ENCODE results near the gene MGAT4C. TPM values are rescaled to one million over a fixed set of nuclear protein-coding genes. Genes with fewer than 3 reads are reported as not detected.

The MGAT4C gene
- total and polyA plus RNA-seq, 11 donors, result 0.13 to 15.5 (median 4.6) TPM

- WGBS, 4 donors, result 68 to 82% (median 80%) methylated on average over 1 of the region's 1 CpG
- no peaks in the 10 kb centered on the region for H3K9me3 ChIP-seq
- TF ChIP-seq CTCF (IDR thresholded peaks at IDR 0.05), result no peak
- no peak for TF ChIP-seq POLR2A (IDR thresholded peaks at IDR 0.05)
- H3K27ac ChIP-seq, result no peak overlapping the region
- intact Hi-C loops (cut with DNase I), result no loop called here
- H3K4me1 ChIP-seq, result no peaks in the 10 kb centered on the region
- H3K36me3 ChIP-seq, result no peaks in the 10 kb centered on the region
- H3K27me3 ChIP-seq, result no peaks in the 10 kb centered on the region
- DNase-seq, result no peak
- H3K4me3 ChIP-seq, result no peak overlapping the region
- no peak for ATAC-seq
Measured at GRCh38 chr12:85975716-85976115, 280.5 kb downstream of the MGAT4C start.

GRCh38 chr12:85971800-85972199 lies 284.4 kb downstream of the MGAT4C start:
- H3K36me3 ChIP-seq, result no peaks in the 10 kb centered on the region
- intact Hi-C loops (cut with DNase I), result no loop called here
- DNase-seq (no peak), ATAC-seq (no peak)
- H3K27me3 ChIP-seq, result no peaks in the 10 kb centered on the region
- TF ChIP-seq CTCF (IDR thresholded peaks at IDR 0.05) (peak in 1 of 12 donors; percentile 9), POLR2A (IDR thresholded peaks at IDR 0.05) (no peak)
- H3K27ac ChIP-seq, result no peak overlapping the region
- no peaks in the 10 kb centered on the region for H3K4me1 ChIP-seq
- H3K9me3 ChIP-seq, result no peaks in the 10 kb centered on the region
- H3K4me3 ChIP-seq, result no peak overlapping the region

GRCh38 chr12:85968606-85969005 lies 287.6 kb downstream of the MGAT4C start:
- H3K36me3 ChIP-seq, result no peaks in the 10 kb centered on the region
- intact Hi-C loops (cut with DNase I), result no loop called here
- H3K4me3 ChIP-seq, result no peak overlapping the region
- H3K4me1 ChIP-seq, result no peaks in the 10 kb centered on the region
- no peak for TF ChIP-seq POLR2A (IDR thresholded peaks at IDR 0.05)
- no peak for TF ChIP-seq CTCF (IDR thresholded peaks at IDR 0.05)
- DNase-seq (no peak), ATAC-seq (no peak)
- H3K9me3 ChIP-seq, result no peaks in the 10 kb centered on the region
- H3K27ac ChIP-seq, result no peak overlapping the region
- no peaks in the 10 kb centered on the region for H3K27me3 ChIP-seq
- 34 to 53% (median 40%) methylated on average over 1 of the region's 1 CpG for WGBS, 4 donors

- Histone ChIP-seq H3K4me1 (no peaks in the 10 kb centered on the region), H3K4me3 (no peak overlapping the region), H3K27ac (no peak overlapping the region), H3K27me3 (no peaks in the 10 kb centered on the region), H3K36me3 (no peaks in the 10 kb centered on the region), H3K9me3 (no peaks in the 10 kb centered on the region)
- ATAC-seq (no peak), DNase-seq (no peak)
- TF ChIP-seq POLR2A (IDR thresholded peaks at IDR 0.05) (no peak), CTCF (IDR thresholded peaks at IDR 0.05) (no peak)
- intact Hi-C loops (cut with DNase I), result no loop called here
Measured at GRCh38 chr12:85963326-85963725, 292.9 kb downstream of the MGAT4C start.
